NCI-H1417 (cell line): ENCODE results near the gene HOXA5.

Experiments
- DNase-seq, 3 experiments: peaks; one replicate each; lab custom pipeline; 2025; lab: John Stamatoyannopoulos, UW

The HOXA5 gene

DNA sequence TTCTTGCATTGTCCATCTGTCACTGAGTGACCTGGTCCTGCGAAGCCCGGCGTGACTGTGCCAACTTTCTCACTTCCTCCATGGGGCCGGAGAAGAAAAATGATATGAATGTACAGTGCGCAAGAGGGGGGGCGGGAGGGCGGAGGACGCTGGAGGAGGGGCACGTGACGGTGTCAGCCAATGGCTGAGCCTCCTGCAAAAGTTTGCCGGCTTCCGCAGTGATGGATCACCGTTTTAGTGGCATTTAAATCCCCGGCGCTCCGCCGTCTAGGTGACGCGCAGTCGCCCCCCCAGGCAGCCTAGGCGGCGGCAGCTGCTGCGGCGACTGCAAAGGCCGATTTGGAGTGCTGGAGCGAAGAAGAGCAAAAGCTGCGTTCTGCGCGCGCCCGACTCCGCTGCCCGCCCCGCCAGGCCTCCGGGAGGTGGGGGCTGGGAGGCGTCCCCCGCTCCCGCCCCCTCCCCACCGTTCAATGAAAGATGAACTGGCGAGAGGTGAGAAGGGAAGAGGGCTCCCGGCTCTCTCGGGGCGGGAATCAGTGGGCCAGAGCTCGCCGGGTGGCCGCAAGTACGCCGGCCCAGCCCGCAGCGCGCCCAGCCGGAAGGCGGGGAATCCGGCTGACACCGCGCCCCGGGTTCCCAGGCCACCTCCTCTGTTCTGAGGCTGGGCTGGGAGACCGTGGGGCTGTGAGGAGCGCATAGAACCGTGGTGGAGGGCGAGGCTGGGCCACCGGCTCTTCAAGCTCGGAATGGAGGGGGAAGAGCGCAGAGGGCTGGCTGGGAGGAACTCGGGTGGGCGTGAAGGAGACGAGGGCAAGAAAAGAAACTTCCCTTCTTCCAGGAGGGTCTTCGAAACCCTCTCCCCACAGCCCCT, 47.3 kb downstream of the HOXA5 start, which contains the start of gene HOXA1:
TSS of gene HOXA1 (minus strand) at position 104 of the 871 bp plus-strand sequence. CDS start at position 16, 88 bp downstream.
- peak; percentile 91 to 96 (median 95) for DNase-seq

DNA sequence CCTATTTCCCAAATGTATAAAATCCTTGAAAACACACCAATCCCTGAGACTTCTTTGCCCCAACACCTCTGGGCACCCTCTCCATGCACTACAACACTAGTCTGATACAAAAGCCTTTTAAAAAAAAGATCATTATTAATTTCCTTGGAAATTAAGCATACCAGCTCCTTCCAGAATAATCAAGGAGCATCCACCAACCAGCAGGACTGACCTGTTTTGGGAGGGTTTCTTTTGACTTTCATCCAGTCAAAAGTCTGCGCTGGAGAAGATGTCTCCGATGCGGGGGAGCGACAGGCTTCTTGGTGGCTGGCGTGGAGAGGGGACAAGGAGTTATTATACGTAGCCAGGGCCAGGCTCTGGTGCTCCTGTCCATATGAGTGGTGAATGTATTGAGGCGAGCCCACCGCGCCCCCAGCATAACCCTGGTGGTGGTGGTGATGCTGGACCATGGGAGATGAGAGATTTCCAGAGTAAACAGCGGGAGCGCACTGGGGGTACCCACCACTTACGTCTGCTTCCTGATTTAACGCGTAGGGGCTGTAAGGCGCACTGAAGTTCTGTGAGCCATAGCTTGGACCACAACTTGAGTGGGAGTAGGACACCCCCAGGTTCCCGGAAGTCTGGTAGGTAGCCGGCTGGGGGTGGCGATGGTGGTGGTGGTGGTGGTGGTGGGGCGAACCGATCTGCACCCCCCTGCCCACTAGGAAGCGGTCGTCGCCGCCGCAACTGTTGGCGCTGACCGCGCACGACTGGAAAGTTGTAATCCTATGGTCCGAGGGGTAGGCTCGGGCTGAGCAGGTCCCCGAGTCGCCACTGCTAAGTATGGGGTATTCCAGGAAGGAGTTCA, 48.2 kb downstream of the HOXA5 start:
- DNase-seq = no peak

DNA sequence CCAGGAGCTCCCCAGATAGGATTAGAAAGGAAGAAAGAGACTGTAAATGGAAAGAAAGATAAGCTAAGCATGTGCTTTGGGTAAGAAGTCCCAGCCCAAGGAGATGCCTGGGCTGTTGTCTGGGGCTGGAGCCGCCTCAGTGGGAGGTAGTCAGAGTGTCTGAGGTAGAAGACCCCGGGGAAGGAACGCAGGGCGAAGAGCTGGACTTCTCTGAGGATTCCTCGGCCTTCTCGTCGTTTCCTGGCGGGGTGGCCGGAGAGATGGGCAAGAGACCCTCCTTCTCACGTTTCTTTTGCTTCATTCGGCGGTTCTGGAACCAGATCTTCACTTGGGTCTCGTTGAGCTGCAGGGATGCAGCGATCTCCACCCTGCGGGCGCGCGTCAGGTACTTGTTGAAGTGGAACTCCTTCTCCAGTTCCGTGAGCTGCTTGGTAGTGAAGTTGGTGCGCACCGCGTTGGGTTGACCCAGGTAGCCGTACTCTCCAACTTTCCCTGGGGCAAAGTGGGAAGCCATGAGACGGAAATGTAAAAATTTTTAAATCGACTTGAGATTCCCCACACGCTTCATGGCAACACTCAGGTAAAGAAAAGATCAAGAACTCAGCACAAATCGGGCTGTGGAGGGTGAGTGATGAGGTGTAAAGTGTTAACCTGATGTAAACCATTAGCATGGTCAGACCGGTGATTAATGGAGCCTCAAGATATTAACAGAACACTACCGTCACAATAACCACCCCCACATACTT, 49.0 kb downstream of the HOXA5 start:
- no peak for DNase-seq

DNA sequence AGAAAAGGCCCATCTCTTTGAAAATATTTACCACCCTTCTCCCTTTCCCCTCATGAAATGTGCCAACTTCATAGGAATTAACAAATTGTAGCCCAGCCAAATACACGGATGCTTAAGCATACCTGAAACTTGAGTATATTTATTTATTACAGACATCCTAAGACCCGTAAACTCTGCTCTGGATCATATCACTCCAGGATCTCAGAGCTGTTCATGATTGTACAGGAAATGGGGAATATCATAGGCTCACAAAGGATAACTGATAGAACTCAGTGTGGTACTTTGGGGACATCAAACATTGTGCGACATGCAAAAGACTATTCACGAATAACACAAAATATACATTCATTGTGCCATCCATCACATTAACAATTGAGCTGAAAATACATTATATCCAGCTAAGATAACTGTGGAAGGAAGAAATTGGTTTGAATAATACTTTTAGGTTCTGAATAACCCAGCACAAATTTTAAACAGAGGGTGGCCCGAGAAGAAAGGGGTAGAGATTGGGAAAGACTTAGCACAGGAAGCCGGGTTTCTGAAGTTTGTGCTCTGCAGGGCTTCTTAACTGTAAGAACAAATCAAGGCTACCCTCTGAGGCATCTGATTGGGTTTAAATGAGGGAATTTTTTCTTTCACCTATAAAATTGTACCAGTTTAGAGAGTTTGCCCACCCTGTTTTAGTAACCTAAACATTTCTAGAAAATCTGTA, 50.1 kb downstream of the HOXA5 start:
- DNase-seq = no peak

DNA sequence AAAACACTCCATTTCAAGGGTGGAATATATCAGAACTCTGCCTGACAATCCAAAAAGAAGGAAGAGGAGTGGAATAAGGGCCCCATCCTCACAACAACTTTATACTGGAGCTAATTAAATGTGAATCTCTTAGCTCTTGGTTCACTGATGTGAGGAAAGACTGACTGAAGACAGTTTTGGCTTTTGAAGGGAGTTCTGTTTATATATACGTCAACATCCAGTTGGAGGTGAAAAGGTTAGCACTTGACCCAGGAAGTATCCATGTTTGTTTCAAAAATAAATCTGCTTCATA, 50.7 kb downstream of the HOXA5 start:
- DNase-seq = no peak

DNA sequence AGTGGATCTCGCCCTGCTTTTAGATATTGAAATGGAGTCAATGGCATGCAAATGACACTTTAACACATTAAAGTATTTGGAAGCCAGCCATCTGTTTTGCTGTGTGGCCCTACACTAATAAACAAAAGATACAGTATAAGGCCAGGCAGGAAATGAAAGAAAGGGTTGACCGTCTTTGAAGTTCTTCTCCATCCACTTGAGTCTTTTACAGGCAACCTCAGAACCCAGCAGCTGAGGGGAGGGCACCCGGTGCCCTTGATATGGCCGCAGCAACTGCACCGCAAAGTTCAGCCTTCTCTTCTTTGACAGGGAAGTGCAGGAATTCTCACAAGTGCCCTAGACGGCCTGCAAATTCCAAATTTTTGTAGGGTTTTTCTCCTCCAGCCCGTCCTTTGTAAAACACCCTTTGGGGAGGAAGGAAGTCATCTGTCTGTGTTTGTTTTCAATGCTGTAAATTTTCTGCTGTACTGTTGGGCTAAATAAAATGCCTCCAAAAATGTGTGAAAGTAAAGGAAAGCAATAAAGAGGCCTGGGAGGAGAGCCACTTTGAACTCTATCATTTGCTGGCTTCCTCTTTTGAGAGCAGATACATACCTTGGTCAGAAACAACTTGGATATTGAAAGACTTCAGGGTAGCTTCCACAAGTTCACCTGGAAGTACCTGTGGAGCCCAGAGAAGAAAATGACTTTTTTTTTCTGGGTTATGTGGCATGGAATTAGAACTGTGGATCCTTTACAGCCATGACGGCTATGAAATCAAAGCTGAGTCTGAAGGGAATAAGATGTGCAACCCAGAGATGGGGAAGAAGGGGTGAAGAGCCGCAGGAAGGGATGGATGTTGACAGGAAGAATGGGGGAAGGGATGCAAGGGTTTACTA, 51.3 kb downstream of the HOXA5 start:
- no peak for DNase-seq

DNA sequence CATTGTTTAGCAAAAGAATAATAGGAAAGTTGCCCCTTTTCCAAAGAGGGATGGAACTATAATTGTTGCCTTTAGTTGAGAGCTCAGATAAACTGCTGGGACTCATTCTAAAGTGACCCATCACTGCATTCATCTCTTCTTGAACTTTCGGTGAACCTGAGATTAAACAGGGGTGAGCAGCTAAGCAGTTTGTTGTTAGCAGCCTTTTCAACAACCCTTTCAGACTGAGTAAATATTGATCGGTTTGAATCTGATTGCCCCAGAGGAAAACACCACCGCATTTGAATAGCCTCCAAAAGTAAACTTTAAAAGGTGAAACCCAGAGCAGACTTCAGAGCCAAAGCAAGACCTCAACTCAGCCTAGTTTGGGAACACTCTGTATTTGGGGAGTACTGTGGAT, 52.4 kb downstream of the HOXA5 start:
- peak in 2 of 3 experiments; percentile 68 for DNase-seq
